HCT116 (cell line): ENCODE measurements around the gene GMDS. TPM values are rescaled to one million over a fixed set of nuclear protein-coding genes. Genes with fewer than 3 reads are reported as not detected.

ENCODE experiments used
- ATAC-seq: fragments of 200-7000 bp; cut with Tn5 transposase; 2 replicates; pipeline ENCODE4 v1.9.1; 2020; ENCODE audit warnings: mild to moderate bottlenecking, moderate library complexity
- BruUV-seq: library from RNA; stranded (reverse); fragments of 400-500 nt; replicated peaks from 2 replicates; lab custom pipeline; 2021; lab: Mats Ljungman, UMichigan
- CTCF ChIA-PET: fragments of 300-600 bp; sonication (Branson Sonifier 250); formaldehyde crosslinking; loops from one replicate; lab custom pipeline; 2021; ENCODE audit warnings: antibody characterized with exemption; lab: Charles Lee
- POLR2A ChIA-PET: fragments of 300-600, 350-600 bp; sonication (Branson Sonifier 250); formaldehyde crosslinking; loops from one replicate; lab custom pipeline; 2021; ENCODE audit warnings: antibody characterized with exemption; lab: Charles Lee
- RAD21 ChIA-PET, 2 experiments: fragments of 300-600 bp; sonication (Branson Sonifier 250); formaldehyde crosslinking; loops; one replicate each; lab custom pipeline; 2023; ENCODE audit warnings: low total read pairs in 2 of 2; ENCODE audit not compliant: uncharacterized antibody in 2 of 2, unreplicated experiment in 2 of 2, low non-redundant PET in 1 of 2; lab: Charles Lee
- DNase-seq: peaks from one replicate; pipeline ENCODE4 v3.0.0-alpha.2; 2010; ENCODE audit warnings: low read depth, low spot score
- H2AFZ ChIP-seq: fragments of 200-600 bp; shearing (Covaris generic), sonication (generic); 2 replicates; pipeline ENCODE4 v1.6.1; 2017; ENCODE audit warnings: low read depth, mixed run types, mixed read lengths, antibody characterized with exemption, low read length; ENCODE audit not compliant: poor library complexity, severe bottlenecking
- H3K27ac ChIP-seq: 2 replicates; pipeline ENCODE4 v1.5.1; 2012; ENCODE audit warnings: low read depth, low read length
- H3K27me3 ChIP-seq: fragments of 200-600 bp; sonication (generic); 2 replicates; pipeline ENCODE4 v1.6.1; 2016; ENCODE audit warnings: mixed run types, low read length, mixed read lengths; ENCODE audit not compliant: insufficient read depth
- H3K36me3 ChIP-seq, 2 experiments: fragments of 200-500 bp in 1 of 2; fragments of 200-600 bp in 1 of 2; sonication (Bioruptor generic) in 1 of 2; sonication (generic) in 1 of 2; 2 replicates each; pipeline versions ENCODE4 v1.5.1 to v1.6.1; 2014 to 2016; ENCODE audit warnings: low read length in 2 of 2, inconsistent platforms in 1 of 2, mixed read lengths in 1 of 2, mixed run types in 1 of 2; ENCODE audit not compliant: insufficient read depth in 2 of 2, control insufficient read depth in 1 of 2
- H3K4me1 ChIP-seq, 2 experiments: fragments of 200-600 bp in 1 of 2; sonication (generic) in 1 of 2; 2 replicates each; pipeline versions ENCODE4 v1.5.1 to v1.6.1; 2012 to 2017; ENCODE audit warnings: low read length in 2 of 2, inconsistent platforms in 1 of 2, mild to moderate bottlenecking in 1 of 2, mixed read lengths in 1 of 2, mixed run types in 1 of 2, moderate library complexity in 1 of 2; ENCODE audit not compliant: insufficient read depth in 2 of 2, control insufficient read depth in 1 of 2
- H3K4me2 ChIP-seq: fragments of 200-600 bp; sonication (generic); 2 replicates; pipeline ENCODE4 v1.6.1; 2017; ENCODE audit warnings: mixed run types, low read length, mixed read lengths
- H3K4me3 ChIP-seq, 2 experiments: fragments of 200-600 bp in 1 of 2; sonication (generic) in 1 of 2; replicated peaks in 1 of 2; 2 replicates each; pipeline ENCODE4 v1.5.1; 2011 to 2016; ENCODE audit warnings: low read length in 2 of 2, control low read depth in 1 of 2, low read depth in 1 of 2, mild to moderate bottlenecking in 1 of 2, mixed read lengths in 1 of 2, mixed run types in 1 of 2
- H3K79me2 ChIP-seq: fragments of 200-600 bp; sonication (generic); 2 replicates; pipeline ENCODE4 v1.6.1; 2017; ENCODE audit warnings: mild to moderate bottlenecking, mixed run types, low read length, moderate library complexity, mixed read lengths; ENCODE audit not compliant: insufficient read depth
- H3K9ac ChIP-seq: fragments of 200-600 bp; sonication (generic); 2 replicates; pipeline ENCODE4 v1.6.1; 2016; ENCODE audit warnings: low read length, mixed read lengths
- H3K9me2 ChIP-seq: fragments of 200-600 bp; sonication (generic), shearing (Covaris generic); 2 replicates; pipeline ENCODE4 v1.6.1; 2017; ENCODE audit warnings: mixed run types, mild to moderate bottlenecking, moderate library complexity; ENCODE audit not compliant: insufficient read depth
- H3K9me3 ChIP-seq, 2 experiments: fragments of 200-500 bp in 1 of 2; fragments of 200-600 bp in 1 of 2; sonication (Bioruptor generic) in 1 of 2; sonication (generic) in 1 of 2; 2 replicates each; pipeline ENCODE4 v1.6.1; 2014 to 2017; ENCODE audit warnings: low read length in 2 of 2, mixed read lengths in 2 of 2, inconsistent platforms in 1 of 2, low read depth in 1 of 2, mild to moderate bottlenecking in 1 of 2, mixed run types in 1 of 2, moderate library complexity in 1 of 2; ENCODE audit not compliant: control insufficient read depth in 1 of 2, insufficient read depth in 1 of 2
- H4K20me1 ChIP-seq: fragments of 200-600 bp; sonication (generic), shearing (Covaris generic); 2 replicates; pipeline ENCODE4 v1.6.1; 2017; ENCODE audit warnings: mixed run types, mild to moderate bottlenecking, moderate library complexity; ENCODE audit not compliant: insufficient read depth
- CTCF ChIP-seq, 3 experiments: fragments of 200-600 bp in 1 of 3; sonication (generic) in 1 of 3; IDR thresholded peaks in 2 of 3; conservative IDR thresholded peaks in 1 of 3; 2 replicates each; pipeline ENCODE4 v1.5.1; 2012 to 2017; ENCODE audit warnings: low read depth in 2 of 3, low read length in 2 of 3, antibody characterized with exemption in 1 of 3, borderline replicate concordance in 1 of 3, control low read depth in 1 of 3, mild to moderate bottlenecking in 1 of 3, mixed read lengths in 1 of 3, mixed run types in 1 of 3, moderate library complexity in 1 of 3; ENCODE audit not compliant: insufficient read depth in 1 of 3
- EZH2phosphoT487 ChIP-seq: fragments of 200-600 bp; IDR thresholded peaks from 2 replicates; pipeline ENCODE4 v1.6.1; 2018; ENCODE audit warnings: antibody characterized with exemption, borderline replicate concordance
- RAD21 ChIP-seq: IDR thresholded peaks from 2 replicates; pipeline ENCODE4 v1.6.1; 2012; ENCODE audit warnings: low read depth, mild to moderate bottlenecking
- TCF7L2 ChIP-seq: IDR thresholded peaks from 2 replicates; pipeline ENCODE4 v1.7.0; 2011; ENCODE audit warnings: borderline replicate concordance, inconsistent platforms; ENCODE audit not compliant: insufficient read depth, insufficient read length; ENCODE audit errors: extremely low read depth
- intact Hi-C: fragments of 100-400 bp; cut with micrococcal nuclease; formaldehyde crosslinking; loops from 2 replicates; pipeline ENCODE4 v1.10.0; 2022
- total RNA-seq: library from RNA; stranded (reverse); gene quantifications from one replicate; pipeline ENCODE4 v1.2.1, GENCODE V29; 2021; ENCODE audit not compliant: unreplicated experiment

The GMDS gene
- total RNA-seq, 1 experiment from 2014 or later: 34.4 TPM

- Histone ChIP-seq H3K4me3 (peak overlapping the region; percentile 35 to 53), H3K79me2 (no peaks in the 10 kb centered on the region), H3K9me3 (no peaks in the 10 kb centered on the region), H3K9me2 (no peaks in the 10 kb centered on the region), H3K4me1 (peaks cover 0 to 16% of the 10 kb centered on the region in 2 experiments; a peak in 3 of 4 replicates), H4K20me1 (no peaks in the 10 kb centered on the region), H2AFZ (peak overlapping the region; percentile 82), H3K27me3 (no peaks in the 10 kb centered on the region), H3K36me3 (no peaks in the 10 kb centered on the region), H3K4me2 (peak overlapping the region; percentile 88), H3K9ac (peak overlapping the region; percentile 48), H3K27ac (no peak overlapping the region; the same call in 1 of the 2 replicates)
- RAD21 ChIA-PET: no interaction called here
- BruUV-seq: no TSS peak
- POLR2A ChIA-PET: no interaction called here
- TF ChIP-seq EZH2phosphoT487: no peak
- peak; percentile 95 for TF ChIP-seq RAD21
- peak; percentile 77 to 84 (median 77) for TF ChIP-seq CTCF (IDR thresholded peaks at IDR 0.05 in 2 of 3, conservative IDR thresholded peaks at IDR 0.05 in 1 of 3; ENCODE audit: borderline replicate concordance in 1 of 3, insufficient read depth in 1 of 3, low read depth in 2 of 3, low read length in 2 of 3)
- TF ChIP-seq TCF7L2: no peak
- peak; percentile 93 for ATAC-seq
- no peak for DNase-seq
- intact Hi-C loops: loop anchor here (1.0 to 5.0 kb wide), 5 partner anchors 83 to 1090 kb away; no protein-coding TSS in a partner anchor
- CTCF ChIA-PET: no interaction called here
Measured at GRCh38 chr6:1604158-1605003, 641.0 kb downstream of the GMDS start.
